KMS-11 (cell line): ENCODE results near the gene C10orf67.

Experiments used
- H2AFZ ChIP-seq: fragments of 200-600 bp; sonication (generic); 2 replicates; pipeline ENCODE4 v1.6.1; 2016; ENCODE audit warnings: antibody characterized with exemption, mixed run types, low read depth
- H3K27ac ChIP-seq: fragments of 200-600 bp; sonication (generic); 2 replicates; pipeline ENCODE4 v1.6.1; 2016; ENCODE audit warnings: mild to moderate bottlenecking, mixed run types
- H3K27me3 ChIP-seq: fragments of 200-600 bp; sonication (generic); 2 replicates; pipeline ENCODE4 v1.6.1; 2017; ENCODE audit warnings: mild to moderate bottlenecking, low read depth, mixed run types, moderate library complexity; ENCODE audit not compliant: insufficient read depth
- H3K36me3 ChIP-seq: fragments of 200-600 bp; sonication (generic); 2 replicates; pipeline ENCODE4 v1.6.1; 2017; ENCODE audit warnings: mild to moderate bottlenecking, mixed run types; ENCODE audit not compliant: insufficient read depth
- H3K4me1 ChIP-seq: fragments of 200-600 bp; sonication (generic); 2 replicates; pipeline ENCODE4 v1.6.1; 2016; ENCODE audit warnings: mild to moderate bottlenecking, low read depth, mixed run types; ENCODE audit not compliant: poor library complexity, severe bottlenecking
- H3K4me2 ChIP-seq: fragments of 200-600 bp; sonication (generic); 2 replicates; pipeline ENCODE4 v1.7.0; 2016; ENCODE audit warnings: mild to moderate bottlenecking, mixed run types
- H3K4me3 ChIP-seq: fragments of 200-600 bp; sonication (generic); IDR thresholded peaks from 2 replicates; pipeline ENCODE4 v1.6.1; 2017; ENCODE audit warnings: low read depth, low read length, mixed read lengths; ENCODE audit not compliant: insufficient read depth
- H3K79me2 ChIP-seq: fragments of 200-600 bp; sonication (generic); 2 replicates; pipeline ENCODE4 v1.6.1; 2016; ENCODE audit warnings: low read depth, mixed run types; ENCODE audit not compliant: insufficient read depth
- H3K9ac ChIP-seq: fragments of 200-600 bp; sonication (generic); 2 replicates; pipeline ENCODE4 v1.6.1; 2016; ENCODE audit warnings: mild to moderate bottlenecking, mixed run types
- H4K20me1 ChIP-seq: fragments of 200-600 bp; sonication (generic); 2 replicates; pipeline ENCODE4 v1.6.1; 2016; ENCODE audit warnings: mild to moderate bottlenecking, mixed run types; ENCODE audit not compliant: insufficient read depth
- TF ChIP-seq, protein P1 (sequence below): fragments of 200-600 bp; sonication (generic); conservative IDR thresholded peaks from 2 replicates; pipeline ENCODE4 v1.6.1; 2017; ENCODE audit warnings: low read depth, mild to moderate bottlenecking, antibody characterized with exemption, low read length, moderate library complexity, mixed read lengths

Gene C10orf67

DNA sequence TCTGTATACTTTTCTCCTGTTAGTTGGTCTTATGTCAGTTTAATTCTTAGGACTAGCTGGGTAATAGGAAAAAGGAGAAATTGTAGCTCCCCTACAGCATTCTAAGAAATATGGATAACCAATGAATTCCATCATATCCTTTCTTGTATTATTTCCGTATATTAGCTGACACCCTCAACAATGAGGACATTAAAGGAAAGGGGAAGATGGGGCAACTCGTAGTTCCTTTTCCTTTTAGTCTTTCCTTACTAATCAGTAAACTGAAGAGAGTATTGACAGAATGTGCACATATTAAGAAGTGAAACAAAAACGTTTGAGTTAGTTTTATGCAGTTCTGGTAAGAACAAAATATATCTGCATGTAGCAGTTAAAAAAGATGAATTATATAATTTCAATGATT lies 35.1 kb upstream of the C10orf67 start:
- Histone ChIP-seq H3K36me3 (no peaks in the 10 kb centered on the region), H3K27ac (no peak overlapping the region), H4K20me1 (no peaks in the 10 kb centered on the region), H2AFZ (no peak overlapping the region), H3K4me1 (no peaks in the 10 kb centered on the region), H3K79me2 (no peaks in the 10 kb centered on the region), H3K9ac (no peak overlapping the region), H3K4me3 (no peak overlapping the region), H3K27me3 (no peaks in the 10 kb centered on the region), H3K4me2 (no peak overlapping the region)
- TF ChIP-seq, protein P1, sequence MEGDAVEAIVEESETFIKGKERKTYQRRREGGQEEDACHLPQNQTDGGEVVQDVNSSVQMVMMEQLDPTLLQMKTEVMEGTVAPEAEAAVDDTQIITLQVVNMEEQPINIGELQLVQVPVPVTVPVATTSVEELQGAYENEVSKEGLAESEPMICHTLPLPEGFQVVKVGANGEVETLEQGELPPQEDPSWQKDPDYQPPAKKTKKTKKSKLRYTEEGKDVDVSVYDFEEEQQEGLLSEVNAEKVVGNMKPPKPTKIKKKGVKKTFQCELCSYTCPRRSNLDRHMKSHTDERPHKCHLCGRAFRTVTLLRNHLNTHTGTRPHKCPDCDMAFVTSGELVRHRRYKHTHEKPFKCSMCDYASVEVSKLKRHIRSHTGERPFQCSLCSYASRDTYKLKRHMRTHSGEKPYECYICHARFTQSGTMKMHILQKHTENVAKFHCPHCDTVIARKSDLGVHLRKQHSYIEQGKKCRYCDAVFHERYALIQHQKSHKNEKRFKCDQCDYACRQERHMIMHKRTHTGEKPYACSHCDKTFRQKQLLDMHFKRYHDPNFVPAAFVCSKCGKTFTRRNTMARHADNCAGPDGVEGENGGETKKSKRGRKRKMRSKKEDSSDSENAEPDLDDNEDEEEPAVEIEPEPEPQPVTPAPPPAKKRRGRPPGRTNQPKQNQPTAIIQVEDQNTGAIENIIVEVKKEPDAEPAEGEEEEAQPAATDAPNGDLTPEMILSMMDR, result no peak

DNA sequence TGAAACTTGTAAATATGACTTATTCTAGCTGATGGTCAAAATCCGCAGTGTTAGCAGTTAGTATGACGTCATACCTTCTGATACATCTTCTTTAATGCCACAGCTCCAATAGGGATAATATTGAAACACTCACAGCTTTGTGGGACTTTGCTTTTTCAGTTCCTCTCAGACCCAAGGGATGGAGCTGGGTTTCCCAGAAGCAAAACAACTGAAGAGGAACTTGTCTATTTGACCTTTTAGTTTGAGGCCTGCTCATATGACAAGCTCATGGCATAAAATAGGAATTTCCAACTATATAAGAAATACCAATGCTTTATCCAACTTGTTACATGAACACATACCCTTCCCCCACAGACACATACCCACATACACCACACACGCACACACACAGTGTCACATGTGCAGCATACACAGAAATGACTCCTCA lies 31.6 kb upstream of the C10orf67 start:
- no peaks in the 10 kb centered on the region for H3K27me3 ChIP-seq
- no peak overlapping the region for H3K4me3 ChIP-seq
- no peaks in the 10 kb centered on the region for H3K36me3 ChIP-seq
- no peaks in the 10 kb centered on the region for H3K4me1 ChIP-seq
- H3K27ac ChIP-seq, result no peak overlapping the region
- no peaks in the 10 kb centered on the region for H4K20me1 ChIP-seq
- H3K79me2 ChIP-seq, result no peaks in the 10 kb centered on the region
- H2AFZ ChIP-seq, result no peak overlapping the region
- H3K4me2 ChIP-seq, result no peak overlapping the region
- H3K9ac ChIP-seq, result no peak overlapping the region
- TF ChIP-seq, protein P1, result no peak

DNA sequence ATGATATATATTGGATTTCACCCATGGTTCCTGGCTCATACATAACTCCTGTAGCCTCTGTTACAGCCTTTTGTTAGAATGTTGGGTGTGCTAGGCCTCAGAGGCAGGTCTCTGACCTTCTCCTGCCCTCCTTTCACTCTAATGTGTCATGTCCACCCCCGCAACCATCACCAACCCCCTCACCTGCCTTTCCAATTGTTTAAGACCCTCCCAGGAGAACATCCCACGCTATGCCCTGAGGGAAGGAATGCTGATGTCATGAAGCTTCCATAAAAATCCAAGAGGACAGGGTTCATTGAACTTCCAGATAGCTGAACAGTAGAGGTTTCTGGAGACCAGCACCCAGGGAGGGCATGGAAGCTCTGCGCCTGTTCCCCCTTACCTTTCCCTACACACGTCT lies 30.8 kb upstream of the C10orf67 start:
- Histone ChIP-seq H3K27ac (no peak overlapping the region), H3K36me3 (no peaks in the 10 kb centered on the region), H3K4me3 (no peak overlapping the region), H3K4me1 (no peaks in the 10 kb centered on the region), H3K27me3 (no peaks in the 10 kb centered on the region), H2AFZ (no peak overlapping the region), H3K4me2 (no peak overlapping the region), H3K79me2 (no peaks in the 10 kb centered on the region), H3K9ac (no peak overlapping the region), H4K20me1 (no peaks in the 10 kb centered on the region)
- TF ChIP-seq, protein P1, result no peak

DNA sequence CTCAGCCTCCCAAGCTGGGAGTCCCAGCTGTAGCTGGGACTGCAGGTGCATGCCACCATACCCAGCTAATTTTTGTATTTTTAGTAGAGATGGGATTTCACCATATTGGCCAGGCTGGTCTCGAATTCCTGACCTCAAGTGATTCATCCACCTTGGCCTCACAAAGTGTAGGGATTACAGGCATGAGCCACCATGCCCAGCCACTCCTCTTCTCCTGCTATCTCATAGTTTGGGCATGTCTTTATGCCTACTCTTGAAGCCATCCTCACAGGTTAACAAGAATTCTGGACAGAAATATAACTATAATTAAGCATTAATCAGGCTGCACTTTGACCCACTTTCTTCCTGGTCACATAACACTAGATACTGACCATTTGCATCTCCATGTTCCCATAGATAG lies 28.6 kb upstream of the C10orf67 start:
- no peak overlapping the region for H2AFZ ChIP-seq
- H3K36me3 ChIP-seq, result no peaks in the 10 kb centered on the region
- no peak overlapping the region for H3K27ac ChIP-seq
- H4K20me1 ChIP-seq, result no peaks in the 10 kb centered on the region
- H3K4me3 ChIP-seq, result no peak overlapping the region
- H3K4me1 ChIP-seq, result peaks cover 15% of the 10 kb centered on the region
- no peaks in the 10 kb centered on the region for H3K27me3 ChIP-seq
- no peaks in the 10 kb centered on the region for H3K79me2 ChIP-seq
- no peak overlapping the region for H3K9ac ChIP-seq
- TF ChIP-seq, protein P1, result no peak
- no peak overlapping the region for H3K4me2 ChIP-seq
